Posterior vena cava (tissue), 2 donors: ENCODE measurements around the gene USP24. TPM values are rescaled to one million over a fixed set of nuclear protein-coding genes. Genes with fewer than 3 reads are reported as not detected.
"Not testable (repeated sequence)": the region's sequence is repeated elsewhere in the genome, so short reads cannot be mapped to it uniquely, and the experiment has no call there.

ENCODE experiments used
- DNase-seq: peaks from one replicate; pipeline ENCODE4 v3.0.0-alpha.2; 2020; ENCODE audit warnings: low spot score
- intact Hi-C, 2 donors: fragments of 100-400 bp; cut with DNase I; formaldehyde crosslinking; loops; one replicate each; pipeline versions ENCODE4 v1.14.1 to v1.14.2; 2022 to 2023
- total RNA-seq, 2 donors: library from RNA; stranded (reverse); fragmentation: NEBNext Ultra II Directional; extraction: Animal tissue kit (Norgen Biotek cat#: 25700); gene quantifications; one replicate each; pipeline ENCODE4 v1.2.1, GENCODE V29; 2021
- donor health status: DM: yes; HTN: yes; CAD: no.
- donor health status: DM: yes; HTN: yes; CAD: no.

USP24 gene
- total RNA-seq, 2 donors from 2014 or later: 31.5 to 35.1 TPM

GRCh38 chr1:55209247-55209646, 5.9 kb downstream of the USP24 start:
- no peak for DNase-seq
- intact Hi-C loops: no loop called here

- DNase-seq: no peak
- intact Hi-C loops: no loop called here
Measured at GRCh38 chr1:55206210-55206609, 9.0 kb downstream of the USP24 start.

- DNase-seq: no peak
- intact Hi-C loops: no loop called here
Measured at GRCh38 chr1:55204997-55205396, 10.2 kb downstream of the USP24 start.

GRCh38 chr1:55203064-55203463, 12.1 kb downstream of the USP24 start:
- no peak for DNase-seq
- intact Hi-C loops: no loop called here

- intact Hi-C loops: no loop called here
- no peak for DNase-seq
Measured at GRCh38 chr1:55200667-55201066, 14.5 kb downstream of the USP24 start.

- DNase-seq, intact Hi-C loops: not testable (repeated sequence)
Measured at GRCh38 chr1:55199735-55200134, 15.4 kb downstream of the USP24 start.

GRCh38 chr1:55198044-55198443, 17.1 kb downstream of the USP24 start:
- intact Hi-C loops: no loop called here

GRCh38 chr1:55197099-55197498, 18.1 kb downstream of the USP24 start:
- intact Hi-C loops: no loop called here
- no peak for DNase-seq

More at GRCh38 chr1:55198044-55198443, 17.1 kb downstream of the USP24 start:
- no peak for DNase-seq

- no peak for DNase-seq
- intact Hi-C loops: no loop called here
Measured at GRCh38 chr1:55196433-55197035, 18.6 kb downstream of the USP24 start.

- no peak for DNase-seq
- intact Hi-C loops: no loop called here
Measured at GRCh38 chr1:55195521-55196233, 19.5 kb downstream of the USP24 start.

- DNase-seq: no peak
- intact Hi-C loops: no loop called here
Measured at GRCh38 chr1:55194851-55195250, 20.3 kb downstream of the USP24 start.

GRCh38 chr1:55192093-55192492, 23.1 kb downstream of the USP24 start:
- intact Hi-C loops: no loop called here
- DNase-seq: no peak

- intact Hi-C loops, DNase-seq: not testable (repeated sequence)
Measured at GRCh38 chr1:55191219-55191952, 23.8 kb downstream of the USP24 start.

- intact Hi-C loops: no loop called here
Measured at GRCh38 chr1:55190109-55190508, 25.1 kb downstream of the USP24 start.

GRCh38 chr1:55188909-55189308, 26.3 kb downstream of the USP24 start:
- no peak for DNase-seq
- intact Hi-C loops: no loop called here

More at GRCh38 chr1:55190109-55190508, 25.1 kb downstream of the USP24 start:
- no peak for DNase-seq

- intact Hi-C loops: no loop called here
- no peak for DNase-seq
Measured at GRCh38 chr1:55185832-55186231, 29.3 kb downstream of the USP24 start.

- no peak for DNase-seq
Measured at GRCh38 chr1:55184859-55185258, 30.3 kb downstream of the USP24 start.

GRCh38 chr1:55181666-55182065, 33.5 kb downstream of the USP24 start:
- intact Hi-C loops: no loop called here
- no peak for DNase-seq

More at GRCh38 chr1:55184859-55185258, 30.3 kb downstream of the USP24 start:
- intact Hi-C loops: no loop called here

GRCh38 chr1:55180075-55180670, 35.0 kb downstream of the USP24 start:
- intact Hi-C loops: no loop called here

More at GRCh38 chr1:55180075-55180670, 35.0 kb downstream of the USP24 start:
- DNase-seq: no peak
